GM21447 (cell line): ENCODE data around the gene SPINT3.

ENCODE experiments used
- ATAC-seq: cut with Tn5 transposase; IDR thresholded peaks from one replicate; pipeline ENCODE4 v1.9.1; 2021; ENCODE audit not compliant: unreplicated experiment

The SPINT3 gene, protein sequence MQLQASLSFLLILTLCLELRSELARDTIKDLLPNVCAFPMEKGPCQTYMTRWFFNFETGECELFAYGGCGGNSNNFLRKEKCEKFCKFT

DNA sequence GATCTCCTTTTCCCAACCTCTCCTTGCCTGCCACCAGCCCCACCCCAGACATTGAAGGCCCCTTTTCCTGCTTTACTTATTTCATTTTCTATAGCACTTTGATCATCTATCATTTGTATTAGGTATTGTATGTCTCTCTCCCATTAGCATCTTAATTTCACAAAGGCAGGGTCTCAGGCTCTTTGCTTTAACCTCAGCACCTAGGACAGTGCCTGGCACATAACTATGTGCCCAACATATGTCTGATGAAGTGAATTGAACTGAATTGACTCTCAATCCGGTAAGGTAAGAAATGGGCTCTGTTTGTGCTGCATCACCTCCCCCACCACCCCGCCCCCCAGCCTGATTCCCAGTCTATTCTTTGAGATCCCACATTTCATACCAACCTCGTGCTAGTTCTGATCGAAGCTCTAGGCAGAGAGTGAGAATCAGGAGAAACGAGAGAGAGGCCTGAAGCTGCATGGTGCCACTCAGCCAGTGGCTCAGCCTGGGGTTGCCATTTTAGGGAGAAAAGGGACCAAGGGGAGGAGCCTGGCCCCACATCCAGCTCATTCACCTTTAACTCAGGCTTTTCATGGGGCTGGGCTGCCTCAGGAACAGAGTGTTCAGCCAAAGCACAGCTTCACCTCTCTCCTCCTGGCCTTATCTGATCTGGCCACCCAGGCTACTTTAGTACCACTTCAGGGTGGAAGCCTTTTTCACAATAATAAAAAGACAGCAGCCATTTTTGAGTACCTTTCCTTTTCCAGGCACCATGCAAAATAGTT, at the start of gene SPINT3:
Gene SPINT3 (minus strand): TSS at position 476 of the 767 bp plus-strand sequence. CDS start 14 bp downstream, at position 462.
- ATAC-seq, result no peak

DNA sequence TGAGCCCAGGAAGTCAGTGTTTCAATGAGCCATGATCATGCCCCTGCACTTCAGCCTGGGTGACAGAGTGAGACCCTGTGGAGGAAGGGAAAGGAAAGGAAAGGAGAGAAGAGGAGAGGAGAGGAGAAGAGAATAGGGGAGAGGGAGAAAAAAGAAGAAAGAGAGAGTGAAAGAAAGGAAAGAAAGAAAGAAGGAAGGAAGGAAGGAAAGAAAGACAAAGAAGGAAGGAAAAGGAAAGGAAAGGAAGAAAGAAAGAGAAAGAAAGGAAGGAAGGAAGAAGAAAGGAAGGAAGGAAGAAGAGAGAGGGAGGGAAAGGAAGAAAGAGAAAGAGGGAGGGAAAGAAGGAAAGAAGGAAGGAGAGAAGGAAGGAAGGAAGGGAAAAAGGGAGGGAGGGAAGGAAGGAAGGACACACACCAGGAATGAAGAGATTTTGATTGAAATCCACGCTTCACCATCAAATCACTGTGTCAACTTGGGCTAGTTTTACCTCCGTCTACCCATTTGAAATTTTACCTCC, 49.4 kb upstream of the SPINT3 start:
- no peak for ATAC-seq

DNA sequence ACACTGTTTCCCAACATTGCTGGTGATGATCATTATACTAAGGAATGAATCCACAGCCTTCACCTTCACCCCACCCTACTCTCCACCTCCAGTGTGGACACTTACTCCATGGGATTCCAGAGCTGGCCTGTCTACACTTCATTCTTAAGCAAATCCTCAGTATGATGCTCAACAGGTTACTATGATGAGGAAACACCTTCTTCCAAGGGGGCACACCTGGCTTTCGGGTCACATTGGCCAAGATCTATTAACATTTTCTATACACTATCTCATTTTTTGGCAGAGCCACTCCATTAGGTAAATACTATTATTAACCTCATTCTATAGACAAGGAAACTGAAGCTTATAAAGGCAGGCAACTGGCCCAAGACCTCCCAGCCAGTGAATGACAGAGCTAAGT, 39.8 kb upstream of the SPINT3 start:
- ATAC-seq, result no peak

DNA sequence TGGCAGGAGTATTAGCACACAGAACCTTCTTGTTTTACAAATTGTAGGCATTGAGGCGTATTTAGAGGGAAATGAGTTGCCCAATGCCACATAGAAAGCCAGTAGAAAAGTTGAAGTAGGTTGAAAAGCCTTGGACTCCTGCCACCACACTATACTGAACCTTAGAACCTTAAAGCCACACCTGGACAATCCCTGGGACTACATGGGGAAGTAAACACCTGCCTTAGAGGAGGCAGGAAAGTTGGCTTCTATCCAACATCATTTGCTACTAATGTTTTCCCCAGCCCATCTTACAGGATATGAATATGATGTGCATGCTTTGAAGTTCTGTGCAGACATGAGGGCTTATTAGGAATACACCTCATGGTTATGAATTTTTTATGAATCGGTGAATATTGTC, 37.0 kb upstream of the SPINT3 start:
- no peak for ATAC-seq

DNA sequence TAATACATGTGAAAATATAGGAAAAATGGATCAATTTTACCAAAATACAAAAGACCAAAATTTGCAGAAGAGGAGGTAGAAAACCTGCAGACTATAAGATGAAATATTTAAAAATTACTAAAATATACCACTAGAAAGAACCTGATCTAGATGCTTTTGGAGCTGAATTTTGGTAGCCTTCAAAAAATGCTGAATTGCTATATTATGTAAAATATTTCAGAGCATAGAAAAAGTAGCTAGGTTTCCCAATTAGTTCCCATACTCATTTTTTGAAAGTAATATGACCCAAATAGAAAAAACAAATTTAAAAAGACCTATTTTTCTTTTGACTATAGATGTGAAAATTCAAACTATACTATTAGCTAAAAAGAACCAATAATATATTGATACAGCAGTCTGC, 35.3 kb upstream of the SPINT3 start:
- no peak for ATAC-seq

DNA sequence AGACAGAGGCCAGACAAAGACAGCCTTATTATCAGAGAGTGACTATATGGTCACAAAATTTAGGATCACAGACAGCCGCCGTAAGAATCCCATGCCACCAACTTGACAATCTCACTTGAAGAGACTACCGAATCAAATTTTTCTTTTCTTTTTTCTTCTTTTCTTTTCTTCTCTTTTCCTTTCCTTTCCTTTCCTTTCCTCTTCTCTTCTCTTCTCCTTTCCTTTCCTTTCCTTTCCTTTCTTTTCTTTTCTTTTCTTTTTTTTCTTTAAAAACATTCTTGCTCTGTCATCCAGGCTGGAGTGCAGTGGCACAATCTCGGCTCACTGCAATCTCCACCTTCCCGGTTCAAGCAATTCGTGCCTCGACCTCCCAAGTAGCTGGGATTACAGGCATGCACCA, 33.0 kb upstream of the SPINT3 start:
- ATAC-seq, result no peak

DNA sequence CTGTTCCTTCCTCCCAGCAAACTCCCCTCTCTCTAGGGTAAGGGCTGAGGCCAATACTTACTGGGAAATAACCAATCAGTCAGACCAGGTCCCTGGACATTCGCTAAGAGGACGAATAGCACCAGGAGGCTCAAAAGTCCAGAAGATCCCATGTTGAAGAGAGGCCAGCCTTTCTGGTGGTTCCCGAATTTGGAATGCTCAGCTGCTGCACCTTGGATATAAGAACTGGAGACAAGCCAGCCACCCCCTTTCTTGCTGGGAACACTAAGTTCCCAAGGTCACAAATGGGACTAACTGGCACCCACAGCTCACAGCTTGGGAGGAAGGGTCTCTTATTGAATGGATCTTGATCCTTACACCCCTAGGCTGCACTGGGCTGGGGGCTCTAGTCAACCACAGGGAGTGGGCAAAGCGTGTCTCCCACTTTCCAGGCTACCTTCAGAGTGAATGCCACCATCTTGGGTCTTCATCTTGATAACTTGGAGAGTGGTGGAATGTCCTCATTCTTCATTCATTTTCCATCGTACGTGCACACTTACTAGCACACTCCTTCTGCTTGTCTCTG, 31.9 kb upstream of the SPINT3 start, which contains the start of gene EPPIN:
Gene EPPIN (minus strand): TSS at position 196 of the 565 bp plus-strand sequence. CDS start 44 bp downstream, at position 152.
- no peak for ATAC-seq

DNA sequence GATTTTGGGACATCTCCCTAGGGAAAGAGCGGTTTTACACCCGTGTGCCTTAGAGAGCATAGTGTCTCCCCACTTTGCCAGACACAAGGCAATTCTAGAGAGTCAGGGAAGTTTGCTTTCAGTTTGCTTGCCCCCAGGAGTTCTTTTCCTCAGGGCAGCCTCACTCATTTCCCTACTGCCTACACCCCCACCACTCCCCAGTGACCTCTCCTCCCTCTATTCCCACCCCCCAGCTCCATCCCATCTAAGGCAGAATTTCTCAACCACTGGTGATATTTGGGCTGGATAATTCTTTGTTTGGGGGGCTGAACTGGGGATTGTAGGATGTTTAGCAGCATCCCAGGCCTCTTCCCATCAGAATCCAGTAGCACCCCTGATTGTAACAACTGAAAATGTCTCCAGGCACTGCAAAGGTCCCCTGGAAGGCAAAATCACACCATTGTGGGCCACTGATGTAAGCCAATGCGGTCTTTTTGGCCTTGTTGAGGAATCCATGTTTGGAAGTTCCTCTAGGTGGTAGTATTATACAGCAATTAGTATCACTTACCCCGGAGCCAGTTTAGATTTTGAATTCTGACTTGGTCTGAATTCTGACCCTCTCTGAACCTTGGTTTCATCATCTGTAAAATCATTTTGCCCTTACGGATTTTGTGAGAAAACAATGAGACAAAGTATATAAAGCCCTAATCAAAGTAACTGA, 30.5 kb upstream of the SPINT3 start:
- no peak for ATAC-seq

DNA sequence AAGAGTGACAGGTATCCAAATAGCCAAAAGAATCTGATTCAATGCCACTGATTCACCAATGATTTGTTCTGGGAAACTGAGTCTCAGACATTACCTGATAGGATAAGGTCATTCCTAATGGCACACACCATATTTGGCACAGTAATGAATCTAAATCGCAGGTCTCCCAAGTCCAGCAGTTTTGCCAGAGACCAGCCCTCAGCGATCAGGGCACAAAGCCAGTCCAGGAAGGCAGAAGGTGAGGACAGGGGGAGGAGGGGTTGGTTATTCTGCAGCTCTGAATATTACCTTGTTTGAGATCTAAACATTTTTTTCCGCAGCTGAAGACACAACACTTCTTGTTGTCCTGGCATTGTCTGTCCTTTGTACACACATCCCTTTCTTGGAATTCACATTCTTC, 29.9 kb upstream of the SPINT3 start:
- ATAC-seq, result no peak

DNA sequence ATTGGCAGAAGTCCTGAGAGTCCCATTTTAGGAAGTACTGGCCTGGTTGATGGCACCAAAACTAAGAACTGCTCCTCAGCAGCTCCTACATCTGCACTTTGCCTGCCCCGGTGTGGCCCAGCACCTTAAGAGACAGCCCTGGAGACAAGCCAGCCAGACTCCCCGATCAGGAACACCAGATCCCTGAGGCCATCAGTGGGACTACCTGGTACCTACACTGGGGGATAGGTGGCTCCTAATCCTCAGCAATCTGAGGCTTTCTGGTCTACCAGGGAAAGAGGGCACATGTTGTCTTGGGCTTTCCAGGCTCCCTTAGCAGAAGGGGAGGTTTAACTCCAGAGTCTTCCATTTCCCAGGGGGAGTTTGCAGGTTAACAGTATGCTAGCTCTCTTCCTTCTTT, 24.0 kb upstream of the SPINT3 start, which contains the start of gene WFDC6:
Gene WFDC6 (minus strand): TSS at position 101 of the 400 bp plus-strand sequence. CDS start 75 bp downstream, at position 26.
- ATAC-seq, result no peak

DNA sequence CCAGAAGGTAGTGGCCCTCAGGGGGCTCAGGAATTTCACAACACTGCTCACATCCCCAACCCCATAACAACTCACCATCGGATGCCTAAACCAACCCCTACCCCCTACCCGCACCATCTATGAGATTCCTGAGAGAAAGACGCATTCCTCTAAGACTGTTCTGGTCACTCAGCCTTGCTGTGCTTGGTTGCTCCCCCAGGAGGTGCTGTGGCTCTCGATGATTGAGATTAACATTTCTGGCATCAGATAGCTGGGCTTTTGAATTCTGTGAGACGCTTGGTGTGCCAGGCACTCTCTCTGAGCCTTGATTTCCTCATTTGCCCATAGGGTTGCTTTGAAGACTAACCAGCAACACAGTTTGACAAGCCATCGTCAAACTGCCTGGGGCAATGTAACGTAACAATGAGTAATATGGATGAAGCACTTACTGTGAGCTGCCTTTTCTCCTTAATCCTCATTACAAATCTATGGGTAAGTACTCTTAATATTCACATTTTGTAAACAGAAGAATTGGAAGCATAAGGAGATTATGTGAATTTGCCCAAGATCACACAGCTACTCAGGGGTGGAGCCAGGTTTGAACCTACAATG, 22.9 kb upstream of the SPINT3 start:
- no peak for ATAC-seq

DNA sequence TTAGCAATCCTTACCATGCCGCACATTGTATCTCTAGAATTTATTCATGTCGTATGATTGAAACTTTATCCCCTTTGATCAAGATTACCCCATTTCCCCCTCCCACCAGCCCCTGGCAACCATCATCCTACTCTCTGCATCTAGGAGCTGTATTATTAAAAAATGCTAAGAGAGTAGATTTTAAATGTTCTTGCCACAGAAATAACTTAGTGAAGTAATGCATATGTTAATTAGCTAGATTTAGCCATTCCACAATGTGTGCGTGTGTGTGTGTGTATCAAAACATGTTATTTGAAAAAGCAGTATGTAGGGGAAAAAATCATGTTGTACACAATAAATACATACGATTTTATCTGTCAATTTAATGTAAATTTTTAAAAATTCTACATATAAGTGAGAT, 11.9 kb upstream of the SPINT3 start:
- ATAC-seq, result no peak

DNA sequence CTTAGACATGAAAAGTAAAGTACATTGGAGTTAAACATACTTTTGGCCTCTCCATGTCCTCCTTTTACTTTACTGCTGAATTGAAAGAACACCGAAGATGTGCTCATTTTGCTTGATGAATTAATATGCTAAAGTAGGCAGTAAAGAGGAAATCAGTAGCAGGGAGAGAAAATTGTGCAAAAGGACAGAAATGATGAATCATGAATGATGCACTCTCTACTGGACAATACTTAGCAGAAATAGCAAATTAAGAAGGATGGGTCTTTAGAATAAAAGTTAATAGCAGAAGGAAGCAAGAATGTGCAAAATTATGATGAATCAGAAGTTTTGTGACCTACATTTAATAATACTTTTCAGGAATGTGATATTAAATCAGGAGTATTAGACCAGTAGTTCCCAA, 8.4 kb upstream of the SPINT3 start:
- no peak for ATAC-seq

DNA sequence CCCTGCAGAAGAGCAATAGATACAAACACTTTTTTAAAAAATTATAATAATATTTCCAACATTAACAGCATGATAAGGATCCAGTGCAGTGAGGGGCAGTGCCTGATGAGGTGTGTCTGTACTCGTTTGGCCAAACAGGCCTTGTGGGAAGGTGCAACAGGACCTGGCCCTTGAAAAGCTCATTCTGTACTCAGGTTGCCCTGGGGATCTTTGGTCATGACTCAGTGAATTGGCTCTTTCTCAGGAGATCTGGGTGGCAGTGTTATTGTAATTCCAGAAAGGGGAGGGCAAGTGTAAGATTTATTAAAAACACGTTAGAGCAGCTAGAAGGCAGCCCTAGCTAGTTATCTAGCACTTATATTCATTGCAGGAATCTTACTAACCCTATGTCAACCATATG, 2.9 kb upstream of the SPINT3 start:
- ATAC-seq, result no peak

DNA sequence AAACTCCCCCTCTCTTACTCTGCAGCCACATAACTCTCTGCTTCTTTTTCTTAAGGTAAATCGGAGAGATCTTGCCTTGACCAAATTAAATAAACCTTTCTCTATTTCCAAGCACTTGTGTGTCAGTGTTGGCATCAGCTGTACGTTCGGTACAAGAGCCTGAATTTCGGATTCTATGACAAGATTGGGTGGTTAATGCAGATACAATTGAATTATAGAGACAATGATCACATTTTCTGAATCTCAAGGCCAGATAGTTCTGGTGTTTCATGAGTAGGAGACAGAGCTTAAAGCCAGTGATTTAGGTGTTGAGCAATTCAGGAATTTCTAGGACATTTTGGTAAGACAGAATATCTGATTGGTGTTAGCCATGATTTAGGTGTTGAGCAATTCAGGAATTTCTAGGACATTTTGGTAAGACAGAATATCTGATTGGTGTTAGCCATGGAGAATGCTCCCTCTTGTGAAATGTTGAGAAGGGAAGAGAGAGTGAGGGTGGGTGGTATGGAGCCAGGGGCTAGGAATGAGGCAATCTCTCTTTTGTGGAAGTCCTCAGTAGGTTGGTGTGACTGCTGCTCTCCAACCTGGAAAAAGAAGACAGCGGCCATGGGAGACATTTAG, 5.1 kb downstream of the SPINT3 start:
- ATAC-seq, result no peak

DNA sequence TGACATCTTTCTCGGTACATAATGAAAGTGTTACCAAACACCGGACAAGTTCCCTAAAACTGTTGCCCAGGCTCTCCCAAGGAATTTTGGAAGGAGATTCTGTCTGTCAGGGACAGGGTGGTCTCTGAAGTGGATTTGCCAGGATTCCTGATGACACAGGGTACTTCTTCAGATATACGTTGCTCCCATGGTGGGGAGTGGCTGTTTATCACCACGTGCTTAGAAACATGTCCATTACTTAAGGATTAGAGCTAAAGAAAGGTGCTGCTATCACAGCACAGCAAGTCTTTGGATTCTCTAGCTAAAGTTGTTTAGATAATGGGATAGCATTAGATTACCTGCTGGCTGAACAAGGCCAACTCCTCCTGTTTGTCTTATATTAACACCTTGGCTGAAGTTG, 6.3 kb downstream of the SPINT3 start:
- no peak for ATAC-seq

DNA sequence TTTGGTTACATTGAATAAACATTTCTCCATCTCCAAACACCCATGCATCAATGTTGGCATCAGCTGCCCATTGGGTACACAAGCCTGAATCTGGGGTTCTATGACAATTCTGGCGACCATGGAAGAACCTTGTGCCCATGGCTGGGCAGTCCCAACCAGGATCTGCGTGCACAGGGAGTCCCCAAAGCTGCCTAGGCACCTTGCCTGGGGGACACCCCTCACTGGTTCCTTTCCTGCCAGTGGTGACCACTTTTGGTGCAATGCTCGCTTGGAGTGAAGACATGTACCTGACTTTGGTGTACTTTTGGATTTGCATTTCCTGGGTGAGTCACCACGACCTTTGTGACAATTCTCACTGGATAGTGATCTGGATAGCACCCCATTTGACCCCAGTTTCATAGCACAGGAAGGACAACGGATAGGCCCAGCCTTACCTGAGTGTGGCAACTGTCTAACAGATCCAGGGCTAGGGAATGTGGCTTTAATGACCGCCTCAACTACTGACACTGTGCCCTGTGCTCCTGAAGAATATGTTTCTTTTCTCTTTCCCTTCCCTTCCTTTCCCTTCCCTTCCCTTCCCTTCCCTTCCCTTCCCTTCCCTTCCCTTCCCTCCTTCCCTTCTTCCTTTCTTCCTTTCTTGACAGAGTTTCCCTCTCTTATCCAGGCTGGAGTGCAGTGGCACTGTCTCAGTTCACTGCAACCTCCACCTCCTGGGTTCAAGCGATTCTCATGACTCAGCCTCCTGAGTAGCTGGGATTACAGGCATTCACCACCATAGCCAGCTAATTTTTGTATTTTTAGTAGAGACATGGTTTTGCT, 7.1 kb downstream of the SPINT3 start:
- ATAC-seq, result no peak

DNA sequence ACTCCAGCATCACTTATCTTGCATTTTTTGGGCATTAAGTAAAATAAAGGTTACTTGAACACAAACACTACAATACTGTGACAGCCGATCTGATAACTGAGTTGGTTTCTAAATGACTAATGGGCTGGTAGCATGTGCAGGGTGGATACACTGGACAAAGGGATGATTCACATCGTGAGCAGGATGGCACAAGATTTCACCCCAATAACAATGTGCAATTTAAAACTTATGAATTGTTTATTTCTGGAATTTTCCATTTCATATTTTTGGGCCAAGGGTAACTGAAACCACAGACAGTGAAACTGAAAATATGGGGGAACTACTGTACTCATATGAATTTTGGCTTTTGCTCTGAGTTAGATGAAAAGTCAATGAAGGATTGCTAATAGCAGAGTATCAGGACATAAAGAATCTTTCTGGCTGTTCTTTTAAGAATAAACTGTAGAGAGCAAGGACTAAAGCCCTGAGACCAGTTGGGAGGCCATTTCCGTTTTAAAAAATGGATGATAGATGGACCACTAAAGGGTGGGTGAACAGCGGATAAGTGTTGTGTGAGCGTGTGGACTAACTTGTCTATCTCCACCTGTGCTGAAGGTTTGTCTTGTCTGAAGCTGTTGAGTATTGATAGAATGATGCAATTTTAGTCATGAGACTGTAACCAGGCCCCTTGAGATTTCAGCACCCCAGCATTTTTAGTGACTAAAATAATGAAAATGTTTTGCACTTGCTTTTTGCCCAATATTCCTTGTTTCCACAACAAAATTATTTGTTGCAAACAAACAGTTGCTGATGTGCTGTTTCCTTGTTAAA, 8.2 kb downstream of the SPINT3 start:
- ATAC-seq, result no peak

DNA sequence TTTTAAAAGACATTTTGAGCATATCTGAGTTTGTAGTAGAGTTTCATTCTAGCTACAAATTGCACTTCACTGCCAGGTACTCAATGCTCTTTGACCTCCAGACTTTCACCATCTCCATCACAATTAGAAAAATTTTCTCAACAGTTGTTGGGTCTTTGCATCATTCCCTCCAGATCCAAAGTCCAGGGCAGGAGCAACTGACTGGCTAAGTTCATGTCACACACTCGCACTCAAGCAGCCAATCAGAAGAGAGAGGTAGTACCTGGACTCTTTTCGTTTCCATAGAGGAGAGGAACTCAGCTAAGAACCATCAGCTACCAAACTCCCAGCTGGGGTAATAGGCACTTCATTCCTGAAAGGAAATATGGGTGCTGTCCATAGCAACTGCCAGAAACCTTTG, 9.0 kb downstream of the SPINT3 start:
- ATAC-seq, result no peak
